ENCODE results near the gene ADK.

Gene ADK

GRCh38 chr10:74320717-74321116, 169.7 kb downstream of the ADK start:
- WGBS (ENCODE audit: insufficient coverage, insufficient read length) = no CpG with 5 or more reads among the region's 4 CpGs
- Histone ChIP-seq H3K36me3 (ENCODE audit: control insufficient read depth, insufficient read depth, low read length) (no peaks in the 10 kb centered on the region), H3K4me3 (ENCODE audit: low read length) (no peak overlapping the region), H3K27me3 (ENCODE audit: control insufficient read depth, insufficient read depth, low read length) (no peaks in the 10 kb centered on the region), H3K4me1 (ENCODE audit: control insufficient read depth, insufficient read depth, low read length) (no peaks in the 10 kb centered on the region), H3K9me3 (ENCODE audit: control insufficient read depth, insufficient read depth, low read length) (no peaks in the 10 kb centered on the region), H3K27ac (ENCODE audit: low read length) (no peak overlapping the region)
- DNase-seq (ENCODE audit: low read depth, low spot score) = no peak

- Histone ChIP-seq H3K27me3 (ENCODE audit: control insufficient read depth, insufficient read depth, low read length) (no peaks in the 10 kb centered on the region), H3K4me1 (ENCODE audit: control insufficient read depth, insufficient read depth, low read length) (no peaks in the 10 kb centered on the region), H3K9me3 (ENCODE audit: control insufficient read depth, insufficient read depth, low read length) (no peaks in the 10 kb centered on the region), H3K27ac (ENCODE audit: low read length) (no peak overlapping the region), H3K36me3 (ENCODE audit: control insufficient read depth, insufficient read depth, low read length) (no peaks in the 10 kb centered on the region), H3K4me3 (ENCODE audit: low read length) (no peak overlapping the region)
- no CpG with 5 or more reads among the region's 4 CpGs for WGBS (ENCODE audit: insufficient coverage, insufficient read length)
- no peak for DNase-seq (ENCODE audit: low read depth, low spot score)
These were observed 171.1 kb downstream of the ADK start for GRCh38 chr10:74322141-74322540.

GRCh38 chr10:74322565-74322964, 171.5 kb downstream of the ADK start:
- Histone ChIP-seq H3K4me3 (ENCODE audit: low read length) (no peak overlapping the region), H3K36me3 (ENCODE audit: control insufficient read depth, insufficient read depth, low read length) (no peaks in the 10 kb centered on the region), H3K4me1 (ENCODE audit: control insufficient read depth, insufficient read depth, low read length) (no peaks in the 10 kb centered on the region), H3K27ac (ENCODE audit: low read length) (no peak overlapping the region), H3K27me3 (ENCODE audit: control insufficient read depth, insufficient read depth, low read length) (no peaks in the 10 kb centered on the region), H3K9me3 (ENCODE audit: control insufficient read depth, insufficient read depth, low read length) (no peaks in the 10 kb centered on the region)
- no peak for DNase-seq (ENCODE audit: low read depth, low spot score)

GRCh38 chr10:74328388-74328787, 177.4 kb downstream of the ADK start:
- Histone ChIP-seq H3K27me3 (ENCODE audit: control insufficient read depth, insufficient read depth, low read length) (no peaks in the 10 kb centered on the region), H3K9me3 (ENCODE audit: control insufficient read depth, insufficient read depth, low read length) (no peaks in the 10 kb centered on the region), H3K4me1 (ENCODE audit: control insufficient read depth, insufficient read depth, low read length) (no peaks in the 10 kb centered on the region), H3K4me3 (ENCODE audit: low read length) (no peak overlapping the region), H3K36me3 (ENCODE audit: control insufficient read depth, insufficient read depth, low read length) (no peaks in the 10 kb centered on the region), H3K27ac (ENCODE audit: low read length) (no peak overlapping the region)
- DNase-seq (ENCODE audit: low read depth, low spot score) = no peak
- no CpG with 5 or more reads among the region's 2 CpGs for WGBS (ENCODE audit: insufficient coverage, insufficient read length)

GRCh38 chr10:74329873-74330272, 178.9 kb downstream of the ADK start:
- no peak overlapping the region for H3K27ac ChIP-seq (ENCODE audit: low read length)
- no peaks in the 10 kb centered on the region for H3K27me3 ChIP-seq (ENCODE audit: control insufficient read depth, insufficient read depth, low read length)
- no peaks in the 10 kb centered on the region for H3K4me1 ChIP-seq (ENCODE audit: control insufficient read depth, insufficient read depth, low read length)
- no peak for DNase-seq (ENCODE audit: low read depth, low spot score)
- WGBS (ENCODE audit: insufficient coverage, insufficient read length) = no CpG with 5 or more reads among the region's 2 CpGs
- no peaks in the 10 kb centered on the region for H3K36me3 ChIP-seq (ENCODE audit: control insufficient read depth, insufficient read depth, low read length)
- no peak overlapping the region for H3K4me3 ChIP-seq (ENCODE audit: low read length)
- no peaks in the 10 kb centered on the region for H3K9me3 ChIP-seq (ENCODE audit: control insufficient read depth, insufficient read depth, low read length)

- DNase-seq (ENCODE audit: low read depth, low spot score) = no peak
- Histone ChIP-seq H3K27me3 (ENCODE audit: control insufficient read depth, insufficient read depth, low read length) (no peaks in the 10 kb centered on the region), H3K4me1 (ENCODE audit: control insufficient read depth, insufficient read depth, low read length) (no peaks in the 10 kb centered on the region), H3K27ac (ENCODE audit: low read length) (no peak overlapping the region), H3K4me3 (ENCODE audit: low read length) (no peak overlapping the region), H3K9me3 (ENCODE audit: control insufficient read depth, insufficient read depth, low read length) (no peaks in the 10 kb centered on the region), H3K36me3 (ENCODE audit: control insufficient read depth, insufficient read depth, low read length) (no peaks in the 10 kb centered on the region)
- WGBS (ENCODE audit: insufficient coverage, insufficient read length) = no CpG with 5 or more reads among the region's 3 CpGs
These were observed 179.6 kb downstream of the ADK start for GRCh38 chr10:74330646-74331045.

GRCh38 chr10:74332398-74332797, 181.4 kb downstream of the ADK start:
- Histone ChIP-seq H3K27me3 (ENCODE audit: control insufficient read depth, insufficient read depth, low read length) (no peaks in the 10 kb centered on the region), H3K9me3 (ENCODE audit: control insufficient read depth, insufficient read depth, low read length) (no peaks in the 10 kb centered on the region), H3K27ac (ENCODE audit: low read length) (no peak overlapping the region), H3K36me3 (ENCODE audit: control insufficient read depth, insufficient read depth, low read length) (no peaks in the 10 kb centered on the region), H3K4me3 (ENCODE audit: low read length) (no peak overlapping the region), H3K4me1 (ENCODE audit: control insufficient read depth, insufficient read depth, low read length) (no peaks in the 10 kb centered on the region)
- DNase-seq (ENCODE audit: low read depth, low spot score) = no peak

GRCh38 chr10:74333174-74333573, 182.2 kb downstream of the ADK start:
- Histone ChIP-seq H3K27me3 (ENCODE audit: control insufficient read depth, insufficient read depth, low read length) (no peaks in the 10 kb centered on the region), H3K4me3 (ENCODE audit: low read length) (no peak overlapping the region), H3K9me3 (ENCODE audit: control insufficient read depth, insufficient read depth, low read length) (no peaks in the 10 kb centered on the region), H3K27ac (ENCODE audit: low read length) (no peak overlapping the region), H3K36me3 (ENCODE audit: control insufficient read depth, insufficient read depth, low read length) (no peaks in the 10 kb centered on the region), H3K4me1 (ENCODE audit: control insufficient read depth, insufficient read depth, low read length) (no peaks in the 10 kb centered on the region)
- no peak for DNase-seq (ENCODE audit: low read depth, low spot score)
- no CpG with 5 or more reads among the region's 2 CpGs for WGBS (ENCODE audit: insufficient coverage, insufficient read length)

GRCh38 chr10:74334221-74334620, 183.2 kb downstream of the ADK start:
- Histone ChIP-seq H3K36me3 (ENCODE audit: control insufficient read depth, insufficient read depth, low read length) (no peaks in the 10 kb centered on the region), H3K9me3 (ENCODE audit: control insufficient read depth, insufficient read depth, low read length) (no peaks in the 10 kb centered on the region), H3K4me3 (ENCODE audit: low read length) (no peak overlapping the region), H3K27me3 (ENCODE audit: control insufficient read depth, insufficient read depth, low read length) (no peaks in the 10 kb centered on the region), H3K4me1 (ENCODE audit: control insufficient read depth, insufficient read depth, low read length) (no peaks in the 10 kb centered on the region), H3K27ac (ENCODE audit: low read length) (no peak overlapping the region)
- no peak for DNase-seq (ENCODE audit: low read depth, low spot score)

- Histone ChIP-seq H3K4me1 (ENCODE audit: control insufficient read depth, insufficient read depth, low read length) (no peaks in the 10 kb centered on the region), H3K4me3 (ENCODE audit: low read length) (no peak overlapping the region), H3K36me3 (ENCODE audit: control insufficient read depth, insufficient read depth, low read length) (no peaks in the 10 kb centered on the region), H3K27me3 (ENCODE audit: control insufficient read depth, insufficient read depth, low read length) (no peaks in the 10 kb centered on the region), H3K27ac (ENCODE audit: low read length) (no peak overlapping the region), H3K9me3 (ENCODE audit: control insufficient read depth, insufficient read depth, low read length) (no peaks in the 10 kb centered on the region)
- no peak for DNase-seq (ENCODE audit: low read depth, low spot score)
- no CpG with 5 or more reads among the region's 1 CpG for WGBS (ENCODE audit: insufficient coverage, insufficient read length)
These were observed 184.5 kb downstream of the ADK start for GRCh38 chr10:74335501-74335900.

- WGBS (ENCODE audit: insufficient coverage, insufficient read length) = no CpG with 5 or more reads among the region's 8 CpGs
- DNase-seq (ENCODE audit: low read depth, low spot score) = no peak
- Histone ChIP-seq H3K36me3 (ENCODE audit: control insufficient read depth, insufficient read depth, low read length) (no peaks in the 10 kb centered on the region), H3K4me1 (ENCODE audit: control insufficient read depth, insufficient read depth, low read length) (no peaks in the 10 kb centered on the region), H3K9me3 (ENCODE audit: control insufficient read depth, insufficient read depth, low read length) (no peaks in the 10 kb centered on the region), H3K4me3 (ENCODE audit: low read length) (no peak overlapping the region), H3K27ac (ENCODE audit: low read length) (no peak overlapping the region), H3K27me3 (ENCODE audit: control insufficient read depth, insufficient read depth, low read length) (no peaks in the 10 kb centered on the region)
These were observed 186.5 kb downstream of the ADK start for GRCh38 chr10:74337330-74338016.

Measured in iPS DF 6.9 (cell line).